ENCODE measurements around the gene MCF2L2.

Gene MCF2L2

DNA sequence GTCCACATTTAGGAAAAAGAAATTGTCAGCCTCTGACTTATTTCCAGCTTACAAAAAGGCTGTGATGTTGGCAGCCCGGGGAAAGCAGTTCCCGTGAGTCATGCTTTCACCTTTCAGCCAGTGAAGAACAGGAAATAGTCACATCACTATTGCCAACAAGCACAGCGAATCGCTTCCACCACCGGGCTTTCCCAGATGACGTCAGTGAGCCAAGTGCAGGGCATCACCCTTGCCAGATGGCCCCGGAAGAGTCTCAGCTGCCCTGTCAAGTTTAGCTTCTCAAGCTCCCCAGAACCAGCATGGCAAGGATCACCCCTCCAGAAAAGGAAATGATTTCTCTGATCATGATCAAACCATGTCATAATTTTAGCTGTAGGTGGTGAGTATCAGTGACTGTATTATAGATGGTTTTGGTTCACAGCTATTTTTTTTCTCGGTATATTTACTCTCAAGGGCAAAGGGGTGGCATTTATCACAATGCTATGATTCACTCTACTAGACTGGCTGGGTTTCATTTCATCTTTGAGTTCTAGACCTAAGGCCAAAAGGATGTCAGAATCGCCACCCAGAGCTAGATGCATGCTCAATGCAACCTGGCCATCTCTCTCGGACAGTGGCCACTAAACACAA, 142.5 kb downstream of the MCF2L2 start:
- Histone ChIP-seq H3K4me1 (ENCODE audit: insufficient read depth, low read length) (peaks cover 9% of the 10 kb centered on the region; the same call in 1 of the 2 replicates), H3K9ac (ENCODE audit: low read depth, low read length) (no peak overlapping the region), H3K36me3 (ENCODE audit: insufficient read depth, low read length) (no peaks in the 10 kb centered on the region), H3K9me3 (ENCODE audit: control insufficient read depth, insufficient read depth, low read length) (no peaks in the 10 kb centered on the region)

- Histone ChIP-seq H3K36me3 (ENCODE audit: insufficient read depth, low read length) (no peaks in the 10 kb centered on the region), H3K9ac (ENCODE audit: low read depth, low read length) (no peak overlapping the region), H3K4me1 (ENCODE audit: insufficient read depth, low read length) (peaks cover 9% of the 10 kb centered on the region; the same call in 1 of the 2 replicates), H3K9me3 (ENCODE audit: control insufficient read depth, insufficient read depth, low read length) (no peaks in the 10 kb centered on the region)
These were observed 143.1 kb downstream of the MCF2L2 start for GRCh38 chr3:183285318-183285717.

GRCh38 chr3:183284570-183284969, 143.8 kb downstream of the MCF2L2 start:
- no peaks in the 10 kb centered on the region for H3K9me3 ChIP-seq (ENCODE audit: control insufficient read depth, insufficient read depth, low read length)
- H3K9ac ChIP-seq (ENCODE audit: low read depth, low read length): no peak overlapping the region
- H3K4me1 ChIP-seq (ENCODE audit: insufficient read depth, low read length): peaks cover 9% of the 10 kb centered on the region; the same call in 1 of the 2 replicates
- H3K36me3 ChIP-seq (ENCODE audit: insufficient read depth, low read length): no peaks in the 10 kb centered on the region

DNA sequence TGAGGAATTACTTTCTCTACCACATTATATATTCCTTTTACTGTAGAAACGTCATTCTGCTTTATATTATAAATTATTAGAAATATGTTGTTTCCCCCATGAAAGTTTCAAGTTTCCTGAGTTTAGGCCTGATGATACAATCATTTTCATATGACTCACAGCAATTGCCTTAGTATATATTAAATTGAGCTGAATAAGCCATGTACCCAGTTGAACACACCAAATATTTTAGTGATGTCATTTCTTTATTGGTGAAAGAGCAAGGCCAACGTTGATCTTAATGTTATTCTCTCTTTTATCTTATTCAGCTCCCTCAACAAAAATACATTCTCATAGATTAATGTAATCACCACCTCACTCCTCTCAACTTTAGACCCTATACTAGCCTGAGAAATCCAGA, 144.5 kb downstream of the MCF2L2 start:
- Histone ChIP-seq H3K9me3 (ENCODE audit: control insufficient read depth, insufficient read depth, low read length) (no peaks in the 10 kb centered on the region), H3K4me1 (ENCODE audit: insufficient read depth, low read length) (peaks cover 9% of the 10 kb centered on the region; the same call in 1 of the 2 replicates), H3K9ac (ENCODE audit: low read depth, low read length) (no peak overlapping the region), H3K36me3 (ENCODE audit: insufficient read depth, low read length) (no peaks in the 10 kb centered on the region)

- Histone ChIP-seq H3K9ac (ENCODE audit: low read depth, low read length) (no peak overlapping the region), H3K4me1 (ENCODE audit: insufficient read depth, low read length) (peaks cover 9% of the 10 kb centered on the region; the same call in 1 of the 2 replicates), H3K36me3 (ENCODE audit: insufficient read depth, low read length) (no peaks in the 10 kb centered on the region), H3K9me3 (ENCODE audit: control insufficient read depth, insufficient read depth, low read length) (no peaks in the 10 kb centered on the region)
These were observed 147.2 kb downstream of the MCF2L2 start for GRCh38 chr3:183281126-183281797.

GRCh38 chr3:183279371-183279770, 149.0 kb downstream of the MCF2L2 start:
- no peaks in the 10 kb centered on the region for H3K9me3 ChIP-seq (ENCODE audit: control insufficient read depth, insufficient read depth, low read length)
- 0 out of 2 replicates have a peak, but pooled peaks cover 4% of the 10 kb centered on the region for H3K4me1 ChIP-seq (ENCODE audit: insufficient read depth, low read length)
- no peaks in the 10 kb centered on the region for H3K36me3 ChIP-seq (ENCODE audit: insufficient read depth, low read length)
- H3K9ac ChIP-seq (ENCODE audit: low read depth, low read length): no peak overlapping the region

- no peak overlapping the region for H3K9ac ChIP-seq (ENCODE audit: low read depth, low read length)
- no peaks in the 10 kb centered on the region for H3K36me3 ChIP-seq (ENCODE audit: insufficient read depth, low read length)
- H3K4me1 ChIP-seq (ENCODE audit: insufficient read depth, low read length): 0 out of 2 replicates have a peak, but pooled peaks cover 4% of the 10 kb centered on the region
These were observed 149.8 kb downstream of the MCF2L2 start for GRCh38 chr3:183278479-183279088.

GRCh38 chr3:183277260-183277659, 151.2 kb downstream of the MCF2L2 start:
- Histone ChIP-seq H3K4me1 (ENCODE audit: insufficient read depth, low read length) (0 out of 2 replicates have a peak, but pooled peaks cover 4% of the 10 kb centered on the region), H3K36me3 (ENCODE audit: insufficient read depth, low read length) (no peaks in the 10 kb centered on the region), H3K9ac (ENCODE audit: low read depth, low read length) (no peak overlapping the region), H3K9me3 (ENCODE audit: control insufficient read depth, insufficient read depth, low read length) (no peaks in the 10 kb centered on the region)

More at GRCh38 chr3:183278479-183279088, 149.8 kb downstream of the MCF2L2 start:
- H3K9me3 ChIP-seq (ENCODE audit: control insufficient read depth, insufficient read depth, low read length): no peaks in the 10 kb centered on the region

GRCh38 chr3:183275937-183276336, 152.5 kb downstream of the MCF2L2 start:
- H3K9me3 ChIP-seq (ENCODE audit: control insufficient read depth, insufficient read depth, low read length): no peaks in the 10 kb centered on the region
- no peaks in the 10 kb centered on the region for H3K4me1 ChIP-seq (ENCODE audit: insufficient read depth, low read length)
- no peaks in the 10 kb centered on the region for H3K36me3 ChIP-seq (ENCODE audit: insufficient read depth, low read length)
- H3K9ac ChIP-seq (ENCODE audit: low read depth, low read length): no peak overlapping the region

GRCh38 chr3:183275418-183275817, 153.0 kb downstream of the MCF2L2 start:
- Histone ChIP-seq H3K9me3 (ENCODE audit: control insufficient read depth, insufficient read depth, low read length) (no peaks in the 10 kb centered on the region), H3K9ac (ENCODE audit: low read depth, low read length) (no peak overlapping the region), H3K36me3 (ENCODE audit: insufficient read depth, low read length) (no peaks in the 10 kb centered on the region), H3K4me1 (ENCODE audit: insufficient read depth, low read length) (no peaks in the 10 kb centered on the region)

DNA sequence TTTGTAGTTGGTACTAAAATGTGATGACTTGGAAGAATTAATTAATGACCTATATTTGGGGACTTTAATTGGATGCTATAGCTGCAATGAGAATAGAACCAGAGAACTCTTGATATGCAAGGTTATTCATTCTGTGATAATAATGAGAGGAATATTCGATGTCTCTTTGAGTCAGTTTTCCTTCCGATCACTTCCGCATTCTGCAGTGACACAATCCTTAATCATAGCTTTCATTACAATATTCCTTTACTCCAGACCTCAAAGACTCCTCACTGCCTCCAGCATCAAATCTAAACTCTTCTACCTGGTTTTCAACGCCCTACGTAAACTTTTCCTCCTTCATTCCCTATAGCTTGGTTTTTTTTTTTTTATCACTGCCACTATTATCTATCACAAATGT, 153.8 kb downstream of the MCF2L2 start:
- H3K4me1 ChIP-seq (ENCODE audit: insufficient read depth, low read length): no peaks in the 10 kb centered on the region
- no peaks in the 10 kb centered on the region for H3K9me3 ChIP-seq (ENCODE audit: control insufficient read depth, insufficient read depth, low read length)
- H3K9ac ChIP-seq (ENCODE audit: low read depth, low read length): no peak overlapping the region
- no peaks in the 10 kb centered on the region for H3K36me3 ChIP-seq (ENCODE audit: insufficient read depth, low read length)

DNA sequence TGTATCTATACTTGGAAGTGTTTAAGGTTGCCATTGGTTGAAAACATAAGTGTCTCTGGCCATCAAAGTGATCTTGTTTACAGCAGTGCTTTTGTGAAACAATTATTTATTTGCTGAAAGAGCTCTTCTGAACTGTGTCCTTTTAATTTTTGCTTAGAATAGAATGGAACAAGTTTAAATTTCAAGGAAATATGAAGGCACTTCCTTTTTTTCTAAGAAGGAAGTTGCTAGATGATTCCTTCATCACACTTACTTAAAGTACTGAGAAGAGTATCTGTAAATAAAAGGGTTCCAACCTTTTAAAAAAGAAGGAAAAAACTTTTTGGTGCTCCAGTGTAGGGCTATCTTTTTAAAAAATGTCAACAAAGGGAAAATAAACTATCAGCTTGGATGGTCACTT, 155.6 kb downstream of the MCF2L2 start:
- Histone ChIP-seq H3K9ac (ENCODE audit: low read depth, low read length) (no peak overlapping the region), H3K4me1 (ENCODE audit: insufficient read depth, low read length) (peaks cover 12% of the 10 kb centered on the region), H3K36me3 (ENCODE audit: insufficient read depth, low read length) (no peaks in the 10 kb centered on the region), H3K9me3 (ENCODE audit: control insufficient read depth, insufficient read depth, low read length) (no peaks in the 10 kb centered on the region)

DNA sequence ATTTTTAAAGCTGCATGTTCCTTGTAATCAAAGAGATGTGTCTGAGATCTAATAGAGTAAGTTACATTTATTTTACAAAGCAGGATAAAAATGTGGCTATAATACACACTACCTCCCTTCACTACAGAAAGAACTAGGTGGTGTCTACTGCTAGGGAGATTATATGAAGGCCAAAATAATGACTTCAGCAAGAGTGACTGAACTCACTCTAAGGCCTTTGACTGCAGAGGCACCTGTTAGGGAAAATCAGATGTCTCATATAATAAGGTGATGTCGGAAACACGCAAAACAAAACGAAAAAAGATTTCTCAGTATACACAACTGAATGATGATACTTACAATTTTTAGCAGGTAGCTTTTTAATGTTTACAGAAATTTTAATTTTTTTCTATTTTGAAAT, 156.3 kb downstream of the MCF2L2 start:
- no peaks in the 10 kb centered on the region for H3K36me3 ChIP-seq (ENCODE audit: insufficient read depth, low read length)
- no peak overlapping the region for H3K9ac ChIP-seq (ENCODE audit: low read depth, low read length)
- H3K4me1 ChIP-seq (ENCODE audit: insufficient read depth, low read length): peaks cover 16% of the 10 kb centered on the region
- no peaks in the 10 kb centered on the region for H3K9me3 ChIP-seq (ENCODE audit: control insufficient read depth, insufficient read depth, low read length)

GRCh38 chr3:183270344-183270743, 158.1 kb downstream of the MCF2L2 start:
- Histone ChIP-seq H3K9ac (ENCODE audit: low read depth, low read length) (no peak overlapping the region), H3K9me3 (ENCODE audit: control insufficient read depth, insufficient read depth, low read length) (no peaks in the 10 kb centered on the region), H3K4me1 (ENCODE audit: insufficient read depth, low read length) (peaks cover 27% of the 10 kb centered on the region), H3K36me3 (ENCODE audit: insufficient read depth, low read length) (no peaks in the 10 kb centered on the region)

DNA sequence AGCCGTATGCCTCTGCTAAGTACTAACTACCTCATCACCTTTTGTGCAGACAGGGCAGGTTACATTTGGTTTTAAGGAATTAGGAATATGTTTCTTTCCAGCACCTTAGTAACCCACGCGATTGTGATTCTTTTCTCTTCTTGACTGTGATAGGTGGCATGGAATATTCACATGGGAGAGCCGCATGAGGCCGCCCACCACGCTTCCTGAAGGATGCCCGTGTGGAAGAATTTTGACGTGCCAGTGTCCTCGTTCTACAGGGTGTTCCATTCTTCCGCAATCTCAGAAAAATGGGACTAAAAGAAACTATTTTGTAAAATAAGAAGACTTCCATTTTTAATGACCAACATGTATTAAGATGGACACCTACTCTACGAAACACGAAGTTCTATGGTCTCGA, 159.1 kb downstream of the MCF2L2 start:
- Histone ChIP-seq H3K9me3 (ENCODE audit: control insufficient read depth, insufficient read depth, low read length) (no peaks in the 10 kb centered on the region), H3K4me1 (ENCODE audit: insufficient read depth, low read length) (peaks cover 37% of the 10 kb centered on the region), H3K9ac (ENCODE audit: low read depth, low read length) (no peak overlapping the region), H3K36me3 (ENCODE audit: insufficient read depth, low read length) (no peaks in the 10 kb centered on the region)

All from ES-I3 (cell line).